ENCODE data around the gene SLC6A18. TPM values are rescaled to one million over a fixed set of nuclear protein-coding genes. Genes with fewer than 3 reads are reported as not detected.
"Not testable (repeated sequence)": the region's sequence is repeated elsewhere in the genome, so short reads cannot be mapped to it uniquely, and the experiment has no call there.

SLC6A18 gene
- total RNA-seq, 2 donors from 2014 or later = 0.27 TPM; not detected in 1

- H3K9ac ChIP-seq (ENCODE audit: low read depth in 2 of 2, low read length in 2 of 2) = no peak overlapping the region
- TF ChIP-seq, protein P1, sequence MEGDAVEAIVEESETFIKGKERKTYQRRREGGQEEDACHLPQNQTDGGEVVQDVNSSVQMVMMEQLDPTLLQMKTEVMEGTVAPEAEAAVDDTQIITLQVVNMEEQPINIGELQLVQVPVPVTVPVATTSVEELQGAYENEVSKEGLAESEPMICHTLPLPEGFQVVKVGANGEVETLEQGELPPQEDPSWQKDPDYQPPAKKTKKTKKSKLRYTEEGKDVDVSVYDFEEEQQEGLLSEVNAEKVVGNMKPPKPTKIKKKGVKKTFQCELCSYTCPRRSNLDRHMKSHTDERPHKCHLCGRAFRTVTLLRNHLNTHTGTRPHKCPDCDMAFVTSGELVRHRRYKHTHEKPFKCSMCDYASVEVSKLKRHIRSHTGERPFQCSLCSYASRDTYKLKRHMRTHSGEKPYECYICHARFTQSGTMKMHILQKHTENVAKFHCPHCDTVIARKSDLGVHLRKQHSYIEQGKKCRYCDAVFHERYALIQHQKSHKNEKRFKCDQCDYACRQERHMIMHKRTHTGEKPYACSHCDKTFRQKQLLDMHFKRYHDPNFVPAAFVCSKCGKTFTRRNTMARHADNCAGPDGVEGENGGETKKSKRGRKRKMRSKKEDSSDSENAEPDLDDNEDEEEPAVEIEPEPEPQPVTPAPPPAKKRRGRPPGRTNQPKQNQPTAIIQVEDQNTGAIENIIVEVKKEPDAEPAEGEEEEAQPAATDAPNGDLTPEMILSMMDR (IDR thresholded peaks at IDR 0.05) = no peak
- H3K27me3 ChIP-seq = no peaks in the 10 kb centered on the region
- no peaks in the 10 kb centered on the region for H3K9me3 ChIP-seq
- DNase-seq = no peak
- intact Hi-C loops (cut with DNase I) = no loop called here
- no peaks in the 10 kb centered on the region for H3K4me1 ChIP-seq
- no peaks in the 10 kb centered on the region for H3K36me3 ChIP-seq
- H3K27ac ChIP-seq = no peak overlapping the region
- no peak overlapping the region for H3K4me3 ChIP-seq
These were observed 1.8 kb downstream of the SLC6A18 start for GRCh38 chr5:1226839-1227581.

DNA sequence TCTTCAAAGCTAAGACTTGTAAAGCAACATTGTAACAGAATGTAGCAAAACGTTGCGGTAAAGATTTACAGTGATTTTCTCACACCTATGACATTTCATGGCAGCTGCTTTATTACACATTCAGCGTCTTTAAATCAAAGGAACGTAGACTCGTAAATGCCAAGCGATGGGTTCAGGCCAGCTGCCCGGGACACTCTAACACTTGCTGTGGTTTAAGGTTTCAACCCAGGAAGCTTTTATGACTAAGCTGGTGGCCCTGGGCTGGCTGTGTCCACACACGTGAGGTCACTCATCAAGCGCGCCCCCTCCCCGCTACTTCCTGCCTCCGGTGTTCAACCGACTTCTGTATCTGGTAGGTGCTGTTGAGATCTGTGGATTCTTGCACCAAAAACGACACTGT is 2.5 kb downstream of the SLC6A18 start:
- Histone ChIP-seq H3K4me3 (no peak overlapping the region), H3K27me3 (no peaks in the 10 kb centered on the region), H3K4me1 (no peaks in the 10 kb centered on the region), H3K27ac (no peak overlapping the region), H3K36me3 (no peaks in the 10 kb centered on the region), H3K9ac (ENCODE audit: low read depth in 2 of 2, low read length in 2 of 2) (no peak overlapping the region), H3K9me3 (no peaks in the 10 kb centered on the region)
- TF ChIP-seq, protein P1 (IDR thresholded peaks at IDR 0.05) = no peak
- intact Hi-C loops (cut with DNase I) = no loop called here
- no peak for DNase-seq

- TF ChIP-seq, protein P1 (IDR thresholded peaks at IDR 0.05) = no peak
- intact Hi-C loops (cut with DNase I) = no loop called here
- no peaks in the 10 kb centered on the region for H3K4me1 ChIP-seq
- no peak overlapping the region for H3K4me3 ChIP-seq
- no peak for DNase-seq
- H3K27me3 ChIP-seq = no peaks in the 10 kb centered on the region
- H3K36me3 ChIP-seq = no peaks in the 10 kb centered on the region
- H3K9me3 ChIP-seq = no peaks in the 10 kb centered on the region
- H3K27ac ChIP-seq = no peak overlapping the region
- no peak overlapping the region for H3K9ac ChIP-seq (ENCODE audit: low read depth in 2 of 2, low read length in 2 of 2)
These were observed 2.9 kb downstream of the SLC6A18 start for GRCh38 chr5:1228120-1228519.

DNA sequence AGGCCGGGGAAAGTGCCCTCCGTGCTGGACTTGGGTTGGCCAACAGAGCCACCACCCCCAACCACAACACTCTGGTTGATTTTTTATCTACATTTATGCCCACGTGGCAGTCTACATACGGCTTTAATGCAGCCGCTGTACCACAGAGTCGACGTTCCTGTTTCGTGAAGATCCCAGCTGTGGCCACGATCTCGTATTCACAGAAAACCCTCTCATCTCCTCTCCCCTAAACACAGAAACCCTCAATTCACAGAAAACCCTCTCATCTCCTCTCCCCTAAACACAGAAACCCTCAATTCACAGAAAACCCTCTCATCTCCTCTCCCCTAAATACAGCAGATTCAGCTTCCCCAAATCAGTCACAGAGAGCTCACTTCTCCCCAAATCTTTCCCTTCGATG is 3.8 kb downstream of the SLC6A18 start:
- DNase-seq; H3K4me1 ChIP-seq; H3K9ac ChIP-seq (ENCODE audit: low read depth in 2 of 2, low read length in 2 of 2); intact Hi-C loops (cut with DNase I); H3K36me3 ChIP-seq; H3K9me3 ChIP-seq; H3K27ac ChIP-seq; H3K27me3 ChIP-seq; H3K4me3 ChIP-seq: not testable (repeated sequence)

DNA sequence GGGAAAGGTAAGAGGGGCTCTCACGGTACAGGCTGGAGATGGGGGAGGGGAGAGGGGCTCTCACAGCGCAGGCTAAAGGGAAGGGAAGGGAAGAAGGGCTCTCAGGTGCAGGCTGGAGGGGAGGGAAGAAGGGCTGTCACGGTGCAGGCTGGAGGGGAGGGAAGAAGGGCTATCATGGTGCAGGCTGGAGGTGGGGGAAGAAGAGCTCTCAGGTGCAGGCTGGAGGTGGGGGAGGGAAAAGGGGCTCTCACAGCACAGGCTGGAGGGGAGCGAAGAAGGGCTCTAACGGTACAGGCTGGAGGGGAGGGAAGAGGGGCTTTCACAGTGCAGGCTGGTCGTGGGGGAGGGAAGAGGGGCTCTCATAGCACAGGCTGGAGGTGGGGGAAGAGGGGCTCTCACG is 4.6 kb downstream of the SLC6A18 start:
- Histone ChIP-seq H3K4me1 (no peaks in the 10 kb centered on the region), H3K36me3 (no peaks in the 10 kb centered on the region), H3K4me3 (no peak overlapping the region), H3K27ac (no peak overlapping the region), H3K27me3 (no peaks in the 10 kb centered on the region), H3K9me3 (no peaks in the 10 kb centered on the region), H3K9ac (ENCODE audit: low read depth in 2 of 2, low read length in 2 of 2) (no peak overlapping the region)
- no peak for DNase-seq
- TF ChIP-seq, protein P1 (IDR thresholded peaks at IDR 0.05) = no peak
- intact Hi-C loops (cut with DNase I) = no loop called here

DNA sequence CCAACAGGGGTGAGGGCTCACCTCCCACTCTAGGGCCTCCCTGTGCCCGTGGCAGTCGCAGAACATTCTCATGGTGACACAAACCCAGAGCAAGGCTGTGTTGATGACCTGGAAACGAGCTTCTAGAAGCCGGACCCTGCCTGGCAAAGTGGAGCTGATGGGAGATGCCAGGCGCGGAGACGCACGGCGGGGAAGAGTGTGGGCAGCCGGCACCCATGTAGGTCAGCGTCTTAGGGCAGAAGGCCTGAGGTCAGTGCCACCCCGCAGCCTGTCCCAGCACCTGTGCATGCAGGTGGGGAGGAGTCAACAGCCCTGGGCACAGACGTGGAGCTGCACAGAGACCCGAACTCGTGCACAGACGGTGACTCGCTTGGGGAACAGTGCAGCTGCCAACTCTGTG is 5.4 kb downstream of the SLC6A18 start:
- H3K4me1 ChIP-seq = no peaks in the 10 kb centered on the region
- intact Hi-C loops (cut with DNase I) = no loop called here
- H3K9ac ChIP-seq (ENCODE audit: low read depth in 2 of 2, low read length in 2 of 2) = no peak overlapping the region
- no peaks in the 10 kb centered on the region for H3K9me3 ChIP-seq
- DNase-seq = no peak
- TF ChIP-seq, protein P1 (IDR thresholded peaks at IDR 0.05) = no peak
- no peaks in the 10 kb centered on the region for H3K36me3 ChIP-seq
- no peak overlapping the region for H3K4me3 ChIP-seq
- no peaks in the 10 kb centered on the region for H3K27me3 ChIP-seq
- H3K27ac ChIP-seq = no peak overlapping the region

Data from colonic mucosa (tissue), 4 donors.